GM19035 (cell line): ENCODE measurements around the gene MYBPC3.

ENCODE experiments used
- ATAC-seq: cut with Tn5 transposase; IDR thresholded peaks from one replicate; pipeline ENCODE4 v1.9.1; 2021; ENCODE audit not compliant: unreplicated experiment

MYBPC3 gene

GRCh38 chr11:47359162-47359561, 6.7 kb upstream of the MYBPC3 start:
- ATAC-seq: no peak

GRCh38 chr11:47358731-47359051, 6.2 kb upstream of the MYBPC3 start:
- no peak for ATAC-seq

DNA sequence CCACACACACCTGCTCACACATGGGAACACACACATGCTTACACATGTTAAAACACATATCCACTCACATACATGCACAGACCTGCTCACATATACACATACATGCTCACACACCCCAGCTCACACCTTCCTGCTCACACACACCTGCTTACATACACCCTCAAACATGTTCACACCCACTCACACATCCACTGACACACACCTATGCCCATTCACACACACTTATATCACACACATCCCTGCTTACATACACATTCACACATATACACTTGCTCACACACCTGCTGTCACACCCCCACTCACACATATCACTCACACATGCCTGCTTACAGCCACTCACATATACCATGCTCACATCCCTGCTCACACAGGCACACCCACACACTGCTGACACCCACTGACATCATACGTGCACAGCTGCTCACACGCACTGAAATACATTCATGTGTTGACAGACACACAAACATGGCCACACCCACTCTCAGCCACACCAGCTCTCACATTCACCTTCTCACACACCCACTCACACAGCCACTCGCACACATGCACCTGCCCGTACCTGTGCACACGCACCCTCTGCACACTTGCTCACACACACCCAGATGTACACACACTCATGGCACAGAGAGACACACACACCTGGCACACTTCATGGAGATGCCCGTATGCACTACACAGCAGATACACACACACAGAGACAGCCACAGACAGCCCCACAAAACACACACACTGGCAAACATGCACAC, 5.7 kb upstream of the MYBPC3 start:
- no peak for ATAC-seq

DNA sequence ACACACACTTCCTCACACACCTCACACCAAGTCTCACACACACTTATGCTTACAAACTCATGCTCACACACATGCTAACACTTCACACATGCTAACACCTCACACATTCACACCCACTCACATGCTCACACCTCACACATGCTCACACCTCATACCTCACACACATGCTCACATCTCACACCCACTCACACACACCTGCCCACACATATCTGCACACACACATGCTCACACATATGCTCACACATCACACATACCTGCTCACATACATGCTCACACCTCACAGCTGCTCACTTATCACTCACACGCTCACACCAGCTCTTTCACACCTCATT, 4.5 kb upstream of the MYBPC3 start:
- ATAC-seq: no peak

- no peak for ATAC-seq
Measured at GRCh38 chr11:47356129-47356997, 3.9 kb upstream of the MYBPC3 start.

DNA sequence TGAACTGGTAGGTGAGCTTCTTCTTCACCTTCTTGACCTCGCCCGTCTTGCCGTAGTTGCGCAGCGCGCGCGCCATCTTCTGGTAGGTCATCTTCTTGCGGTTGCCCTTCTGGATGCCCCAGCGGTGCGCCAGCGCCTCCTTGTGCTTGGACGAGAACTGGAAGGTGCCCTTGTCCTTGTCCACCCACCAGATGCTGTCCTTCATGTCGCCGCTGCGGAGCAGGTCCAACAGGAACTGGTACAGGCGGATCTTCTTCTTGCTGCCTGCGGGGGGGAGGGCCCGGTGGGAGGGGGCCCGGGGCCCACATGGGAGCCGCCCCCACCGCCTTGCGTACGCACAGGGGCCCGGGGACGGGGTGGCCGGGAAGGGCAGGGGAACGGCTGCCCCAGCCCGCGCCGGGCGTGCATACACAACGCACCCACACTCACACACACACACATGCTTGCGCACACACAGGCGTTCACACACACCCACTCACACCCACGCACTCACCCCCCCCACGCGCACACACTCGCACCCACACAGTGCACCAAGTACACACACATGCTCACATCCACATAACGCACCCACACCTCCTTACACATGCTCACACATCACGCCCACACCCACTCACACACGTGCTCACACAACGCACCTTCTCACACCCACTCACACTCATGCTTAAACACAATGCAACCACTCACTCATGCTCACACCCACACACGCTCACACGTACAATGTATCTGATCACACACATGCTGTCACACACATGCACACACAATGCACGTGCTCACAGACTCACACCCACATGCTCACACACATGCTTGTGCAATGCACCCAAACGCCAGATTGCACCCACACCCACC, 3.0 kb upstream of the MYBPC3 start:
- ATAC-seq: no peak

DNA sequence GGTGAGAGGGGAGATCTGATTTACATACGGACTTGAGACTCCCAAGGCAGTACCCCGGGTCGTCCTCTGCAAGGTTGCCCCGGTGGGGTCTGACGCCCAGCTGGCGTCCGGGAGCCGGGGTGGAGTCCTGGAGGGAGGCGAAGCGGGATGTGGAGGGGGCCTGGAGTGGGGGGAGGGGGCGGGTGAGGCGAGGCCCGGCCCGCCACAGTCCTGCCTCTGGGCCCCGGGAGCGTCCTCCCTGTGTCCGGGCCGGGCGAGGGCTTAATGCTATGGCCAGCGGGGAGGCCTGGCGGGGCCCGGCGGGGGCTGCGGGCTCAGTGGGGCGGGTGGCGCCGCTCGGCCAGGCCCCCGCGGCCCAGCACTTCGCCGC, 2.4 kb upstream of the MYBPC3 start:
- no peak for ATAC-seq

DNA sequence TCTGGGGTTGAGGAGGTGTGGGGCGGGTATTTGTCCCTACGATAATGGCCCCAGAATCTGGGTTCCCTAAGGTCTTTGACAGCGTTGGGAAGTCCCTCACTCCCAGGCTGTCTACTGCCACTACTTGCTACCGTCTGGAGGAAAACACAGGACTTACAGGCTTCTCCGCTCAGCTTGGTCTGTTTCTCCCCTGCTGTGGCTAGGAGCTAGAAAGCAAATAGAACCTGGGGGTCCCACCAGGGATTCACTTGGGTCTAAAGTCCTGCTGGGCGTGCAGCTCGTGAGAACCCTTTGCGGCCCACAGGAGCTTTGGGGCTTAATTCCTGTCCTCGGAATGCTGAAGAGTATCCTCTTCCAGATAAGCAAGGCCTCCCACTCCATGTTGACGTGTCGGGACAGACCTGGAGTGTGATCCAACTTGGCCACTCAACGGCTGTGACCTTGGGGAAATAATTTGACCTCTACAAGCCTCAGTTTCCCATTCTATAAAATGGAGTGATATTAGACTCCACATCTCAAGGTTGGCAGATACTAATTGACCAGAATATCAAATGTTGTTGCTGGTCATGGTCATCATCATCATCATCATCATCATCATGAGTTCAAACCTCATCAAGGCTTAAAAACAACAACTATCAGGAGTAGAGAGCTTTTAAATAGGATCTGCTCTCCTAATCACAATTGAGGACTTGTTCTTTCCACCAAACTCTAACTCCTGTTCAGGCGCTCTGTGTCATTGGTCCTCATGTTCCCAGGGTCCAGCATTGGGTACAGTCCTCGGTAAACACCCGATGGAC, 1.7 kb upstream of the MYBPC3 start:
- no peak for ATAC-seq

- ATAC-seq: no peak
Measured at GRCh38 chr11:47351156-47352126, 1.1 kb downstream of the MYBPC3 start.

GRCh38 chr11:47350315-47350714, 2.2 kb downstream of the MYBPC3 start:
- no peak for ATAC-seq

DNA sequence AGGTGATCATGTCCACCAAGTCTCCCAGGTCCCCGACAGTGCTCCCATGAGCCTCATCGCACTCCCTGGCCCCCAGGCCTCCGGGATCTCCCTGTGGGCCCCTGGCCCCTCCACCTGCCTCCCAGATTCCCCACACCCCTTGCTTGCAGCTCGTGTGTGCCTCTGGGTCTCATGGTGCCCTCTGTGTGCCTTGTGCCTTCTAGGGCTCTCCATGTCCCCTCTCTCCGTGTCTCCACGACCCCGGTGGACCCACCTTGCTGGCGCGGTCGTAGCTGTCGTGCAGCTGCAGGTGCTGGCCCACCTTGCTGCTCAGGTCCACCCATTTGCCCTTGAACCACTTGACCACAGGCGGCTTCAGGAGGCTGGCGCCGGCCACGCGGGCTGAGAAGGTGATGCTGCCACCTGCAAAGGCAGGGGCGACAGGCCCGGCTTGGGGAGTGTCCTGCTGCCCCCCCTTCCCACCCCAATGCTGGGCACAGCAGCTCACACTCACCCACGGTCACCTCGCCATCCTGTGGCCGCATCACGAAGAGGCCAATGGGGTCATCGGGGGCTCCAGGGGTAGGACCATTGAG, 2.9 kb downstream of the MYBPC3 start:
- no peak for ATAC-seq

DNA sequence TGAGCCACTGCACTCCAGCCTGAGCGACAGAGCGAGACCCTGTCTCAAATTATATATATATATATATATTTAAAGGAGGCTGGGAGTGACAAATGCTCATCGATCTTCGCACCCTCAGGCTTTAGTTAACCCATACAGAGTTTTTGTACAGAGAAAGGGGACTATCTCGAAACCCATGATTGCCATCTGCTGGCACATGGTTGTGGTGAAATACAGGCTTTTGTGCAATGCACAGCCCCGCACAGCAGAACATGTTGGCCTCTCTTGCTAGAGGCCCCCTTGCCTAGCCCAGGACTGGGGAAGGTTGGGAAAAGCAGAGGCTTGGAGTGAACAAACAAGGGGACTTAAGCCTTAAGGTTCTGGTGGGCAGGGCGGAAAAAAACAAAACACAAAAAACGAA, 3.6 kb downstream of the MYBPC3 start:
- no peak for ATAC-seq

DNA sequence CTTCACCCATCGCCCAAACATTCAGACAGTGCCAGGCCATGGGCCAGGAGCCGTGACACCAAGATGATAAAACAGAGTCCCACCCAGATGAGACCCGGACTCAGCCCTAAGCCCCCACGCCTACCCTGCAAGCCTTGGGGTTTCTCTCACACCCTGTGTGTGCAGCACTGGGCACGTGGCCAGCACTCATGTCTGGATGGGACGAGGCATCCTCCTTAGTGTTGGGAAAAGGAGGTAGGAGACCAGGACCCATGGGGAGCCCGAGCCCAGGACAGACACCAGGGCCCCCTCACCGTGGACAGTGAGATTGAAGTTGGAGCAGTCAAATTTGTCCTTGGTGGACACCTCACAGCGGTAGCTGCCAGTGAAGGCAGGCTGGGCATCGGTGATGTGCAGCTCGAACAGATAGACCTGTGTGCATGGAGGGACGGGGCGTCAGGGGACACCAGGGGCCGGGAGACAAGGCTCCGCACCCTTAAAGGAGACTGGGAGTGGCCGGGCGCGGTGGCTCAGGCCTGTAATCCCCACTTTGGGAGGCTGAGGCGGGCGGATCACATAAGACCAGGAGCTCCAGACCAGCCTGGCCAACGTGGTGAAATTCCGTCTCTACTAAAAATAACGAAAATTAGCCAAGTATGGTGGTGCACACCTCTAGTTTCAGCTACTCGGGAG, 4.2 kb downstream of the MYBPC3 start:
- no peak for ATAC-seq

GRCh38 chr11:47347137-47347536, 5.4 kb downstream of the MYBPC3 start:
- ATAC-seq: no peak

- no peak for ATAC-seq
Measured at GRCh38 chr11:47345890-47346563, 6.5 kb downstream of the MYBPC3 start.

DNA sequence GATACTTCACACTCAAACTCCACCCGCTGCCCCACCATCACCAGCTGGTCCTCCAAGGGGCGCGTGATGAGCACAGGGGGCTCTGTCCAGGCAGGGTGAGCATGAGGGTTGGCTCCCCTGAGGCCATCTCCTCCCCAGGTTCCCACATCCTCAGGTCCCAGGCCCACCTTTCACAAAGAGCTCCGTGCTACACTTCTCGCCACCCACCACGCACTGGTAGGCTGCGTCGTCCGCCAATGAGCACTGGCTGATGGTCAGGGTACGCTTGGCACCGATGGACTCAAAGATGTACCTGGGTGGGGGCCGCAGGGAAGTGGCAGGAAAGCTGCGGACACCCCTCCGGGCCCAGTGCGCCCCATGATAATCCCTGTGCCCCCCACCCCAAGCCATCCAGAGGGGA, 9.6 kb downstream of the MYBPC3 start:
- no peak for ATAC-seq

- ATAC-seq: no peak
Measured at GRCh38 chr11:47342036-47342803, 10.3 kb downstream of the MYBPC3 start.
